ENCODE results near the gene NRBF2. TPM values are rescaled to one million over a fixed set of nuclear protein-coding genes. Genes with fewer than 3 reads are reported as not detected.
A peak's percentile ranks its signal among the peaks of the same experiment; 100 is the strongest.

NRBF2 gene
- total and polyA plus RNA-seq, 12 donors, result 5.4 to 23.1 (median 13.9) TPM

GRCh38 chr10:63166742-63167258 is 33.7 kb downstream of the NRBF2 start:
- no peak overlapping the region for H3K27ac ChIP-seq
- peaks cover 0 to 8% of the 10 kb centered on the region in 2 donors for H3K4me1 ChIP-seq (replicated peaks in 1 of 2)
- H3K27me3 ChIP-seq, result no peaks in the 10 kb centered on the region
- H3K4me3 ChIP-seq, result no peak overlapping the region
- no peaks in the 10 kb centered on the region for H3K9me3 ChIP-seq (replicated peaks in 1 of 3)
- WGBS, 4 donors, result 10 to 20% (median 12%) methylated on average over 3 of the region's 3 CpGs
- TF ChIP-seq POLR2A (IDR thresholded peaks at IDR 0.05) (no peak), CTCF (IDR thresholded peaks at IDR 0.05) (peak; percentile 60 to 89 (median 86))
- peak in 3 of 7 donors; percentile 26 to 45 (median 34) for DNase-seq
- intact Hi-C loops (cut with DNase I), result loop anchor here in 1 of 2 donors (10.0 kb wide), 2 partner anchors 468 to 558 kb away; no protein-coding TSS in a partner anchor
- peaks cover 0 to 5% of the 10 kb centered on the region in 2 donors for H3K36me3 ChIP-seq (replicated peaks in 1 of 2)

GRCh38 chr10:63168821-63169462 is 35.8 kb downstream of the NRBF2 start:
- intact Hi-C loops (cut with DNase I), result loop anchor here in 1 of 2 donors (10.0 kb wide), 2 partner anchors 466 to 556 kb away; no protein-coding TSS in a partner anchor
- peaks cover 0 to 5% of the 10 kb centered on the region in 2 donors for H3K36me3 ChIP-seq (replicated peaks in 1 of 2)
- peaks cover 0 to 8% of the 10 kb centered on the region in 2 donors for H3K4me1 ChIP-seq (replicated peaks in 1 of 2)
- H3K27ac ChIP-seq, result no peak overlapping the region
- TF ChIP-seq CTCF (IDR thresholded peaks at IDR 0.05) (no peak), POLR2A (IDR thresholded peaks at IDR 0.05) (no peak)
- no peaks in the 10 kb centered on the region for H3K27me3 ChIP-seq
- H3K4me3 ChIP-seq, result no peak overlapping the region
- H3K9me3 ChIP-seq (replicated peaks in 1 of 3), result no peaks in the 10 kb centered on the region
- 70 to 75% (median 73%) methylated on average over 2 of the region's 2 CpGs for WGBS, 4 donors
- no peak for DNase-seq

- Histone ChIP-seq H3K4me1 (replicated peaks in 1 of 2) (peaks cover 0 to 8% of the 10 kb centered on the region in 2 donors), H3K9me3 (replicated peaks in 1 of 3) (no peaks in the 10 kb centered on the region), H3K27me3 (no peaks in the 10 kb centered on the region), H3K4me3 (no peak overlapping the region), H3K27ac (no peak overlapping the region), H3K36me3 (replicated peaks in 1 of 2) (peaks cover 0 to 5% of the 10 kb centered on the region in 2 donors)
- WGBS, 4 donors, result 82 to 100% (median 93%) methylated on average over 2 of the region's 2 CpGs
- no peak for DNase-seq
- TF ChIP-seq POLR2A (IDR thresholded peaks at IDR 0.05) (no peak), CTCF (IDR thresholded peaks at IDR 0.05) (no peak)
- intact Hi-C loops (cut with DNase I), result loop anchor here in 1 of 2 donors (10.0 kb wide), 2 partner anchors 465 to 555 kb away; no protein-coding TSS in a partner anchor
These were observed 36.5 kb downstream of the NRBF2 start for GRCh38 chr10:63169624-63170023.

GRCh38 chr10:63171255-63171855 is 38.2 kb downstream of the NRBF2 start:
- Histone ChIP-seq H3K9me3 (replicated peaks in 1 of 3) (no peaks in the 10 kb centered on the region), H3K27me3 (no peaks in the 10 kb centered on the region), H3K4me1 (replicated peaks in 1 of 2) (peaks cover 0 to 8% of the 10 kb centered on the region in 2 donors), H3K36me3 (replicated peaks in 1 of 2) (peaks cover 0 to 20% of the 10 kb centered on the region in 2 donors), H3K27ac (no peak overlapping the region), H3K4me3 (no peak overlapping the region)
- no peak for DNase-seq
- WGBS, 4 donors, result 40 to 73% (median 63%) methylated on average over 1 of the region's 1 CpG
- intact Hi-C loops (cut with DNase I), result no loop called here
- TF ChIP-seq CTCF (IDR thresholded peaks at IDR 0.05) (no peak), POLR2A (IDR thresholded peaks at IDR 0.05) (no peak)
